ENCODE data around the gene IL22RA1. TPM values are rescaled to one million over a fixed set of nuclear protein-coding genes. Genes with fewer than 3 reads are reported as not detected.

The IL22RA1 gene
- total and polyA plus RNA-seq, 10 of the 15 experiments (the other 5 are each of a cell fraction or from before 2014, with no cell fraction given): not detected

GRCh38 chr1:24181619-24182018 is 38.7 kb upstream of the IL22RA1 start:
- peaks cover 6% of the 10 kb centered on the region for H3K4me1 ChIP-seq (ENCODE audit: control insufficient read depth, insufficient read depth, low read length)
- H3K4me3 ChIP-seq: no peak overlapping the region
- FAIRE-seq (no peak), ATAC-seq (no peak), DNase-seq (ENCODE audit: low read depth, low spot score) (no peak)
- intact Hi-C loops (cut with micrococcal nuclease; ENCODE audit: unreplicated experiment): no loop called here
- BruUV-seq (replicated peaks): no TSS peak
- H2AFZ ChIP-seq (ENCODE audit: control insufficient read depth, low read depth, low read length): no peak overlapping the region
- H3K9me3 ChIP-seq (replicated peaks; ENCODE audit: control insufficient read depth, insufficient read depth, low read length): no peaks in the 10 kb centered on the region
- no peaks in the 10 kb centered on the region; a peak in 1 of 4 replicates for H3K36me3 ChIP-seq (ENCODE audit: control insufficient read depth in 2 of 2, insufficient read depth in 2 of 2, low read length in 1 of 2)
- no peak overlapping the region for H3K27ac ChIP-seq (ENCODE audit: control insufficient read depth, insufficient read depth)
- WGBS (ENCODE audit: insufficient coverage, insufficient replicate concordance, low lambda C conversion rate, missing lambda C conversion rate): 71% methylated on average over 5 of the region's 5 CpGs
- no peaks in the 10 kb centered on the region; the same call in 1 of the 2 replicates for H3K79me2 ChIP-seq (ENCODE audit: control insufficient read depth, insufficient read depth, low read length)
- POLR2A ChIA-PET: interaction anchor here (0.6 kb wide), 1 partner anchor 199 kb away, joined by 3 read pairs; no protein-coding TSS in a partner anchor
- H3K27me3 ChIP-seq (replicated peaks in 1 of 2; ENCODE audit: control insufficient read depth in 2 of 2, insufficient read depth in 2 of 2, low read length in 1 of 2): peaks cover 0 to 2% of the 10 kb centered on the region in 2 experiments; a peak in 2 of 4 replicates
- H4K20me1 ChIP-seq (ENCODE audit: control insufficient read depth, insufficient read depth): no peaks in the 10 kb centered on the region
- SMC1A ChIA-PET (ENCODE audit: uncharacterized antibody, unreplicated experiment): no interaction called here
- CTCF ChIA-PET: interaction anchor here (1.6 kb wide), 1 partner anchor 17 kb away, joined by 5 read pairs; no protein-coding TSS in a partner anchor
- H3K4me2 ChIP-seq (ENCODE audit: control insufficient read depth, insufficient read depth): no peak overlapping the region
- H3K9ac ChIP-seq (ENCODE audit: control insufficient read depth, insufficient read depth, low read length): no peak overlapping the region
- TF ChIP-seq ZNF687 (IDR thresholded peaks at IDR 0.05) (no peak), MEF2B (IDR thresholded peaks at IDR 0.05; ENCODE audit: partially characterized antibody, poor library complexity, severe bottlenecking) (no peak), RCOR1 (conservative IDR thresholded peaks at IDR 0.05; ENCODE audit: low read depth, low read length) (no peak), EP300 (IDR thresholded peaks at IDR 0.05; ENCODE audit: borderline replicate concordance in 1 of 2, control insufficient read depth in 1 of 2, low read depth in 2 of 2, low read length in 2 of 2) (no peak), ZSCAN29 (IDR thresholded peaks at IDR 0.05) (no peak), PML (IDR thresholded peaks at IDR 0.05; ENCODE audit: low read length) (no peak), CEBPB (IDR thresholded peaks at IDR 0.05; ENCODE audit: borderline replicate concordance in 1 of 2, low read depth in 2 of 2, low read length in 2 of 2) (no peak)
- RAD21 ChIA-PET (ENCODE audit: unreplicated experiment): interaction anchor here (0.7 kb wide), 1 partner anchor 554 kb away, joined by 3 read pairs; no protein-coding TSS in a partner anchor
- in situ Hi-C loops (cut with MboI): no loop called here
